ENCODE measurements around the gene LHFPL3. TPM values are rescaled to one million over a fixed set of nuclear protein-coding genes. Genes with fewer than 3 reads are reported as not detected.

LHFPL3 gene
- total and polyA plus RNA-seq, 2 experiments from 2014 or later: 0.24 TPM; not detected in 1

DNA sequence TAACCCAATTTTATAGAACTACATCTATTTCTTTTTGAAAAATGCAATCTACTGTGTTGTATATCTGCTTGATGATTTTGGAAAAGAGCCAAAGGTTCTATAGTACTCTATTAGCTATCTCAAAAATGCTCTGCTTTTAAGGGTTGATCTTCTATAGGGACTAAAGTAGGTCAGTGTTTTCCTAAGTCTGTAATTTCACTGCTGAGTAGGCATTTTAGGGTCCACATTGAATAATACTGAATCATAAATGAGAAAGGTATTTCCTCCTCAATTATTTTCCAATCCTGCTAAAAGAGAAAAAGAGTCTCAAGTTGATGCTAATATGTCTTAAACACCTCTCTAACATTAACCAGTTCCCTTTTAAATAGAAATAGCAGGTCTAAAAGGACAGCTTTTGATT, 244.2 kb downstream of the LHFPL3 start:
- H3K4me1 Mint-ChIP-seq: no peaks in the 10 kb centered on the region
- H3K27ac Mint-ChIP-seq: no peak overlapping the region
- H3K9me3 Mint-ChIP-seq: no peaks in the 10 kb centered on the region
- Histone ChIP-seq H3F3A (replicated peaks; ENCODE audit: low read depth) (no peaks in the 10 kb centered on the region), H3K4me1 (ENCODE audit: insufficient read depth) (no peaks in the 10 kb centered on the region), H2AFZ (no peak overlapping the region), H3K27me3 (ENCODE audit: insufficient read depth) (no peaks in the 10 kb centered on the region), H3K4me2 (no peak overlapping the region), H4K20me1 (replicated peaks; ENCODE audit: insufficient read depth) (no peaks in the 10 kb centered on the region), H3K9me2 (ENCODE audit: insufficient read depth) (peaks cover 10% of the 10 kb centered on the region; the same call in 1 of the 2 replicates), H3K4me3 (no peak overlapping the region), H3K36me3 (ENCODE audit: insufficient read depth) (no peaks in the 10 kb centered on the region), H3K79me2 (replicated peaks; ENCODE audit: insufficient read depth) (no peaks in the 10 kb centered on the region), H3K27ac (ENCODE audit: low read depth) (no peak overlapping the region)
- H3K27me3 Mint-ChIP-seq (ENCODE audit: insufficient read depth, low read depth, poor library complexity): peaks cover 2% of the 10 kb centered on the region
- DNase-seq (ENCODE audit: low spot score) (no peak), ATAC-seq (no peak)
- TF ChIP-seq, protein P1, sequence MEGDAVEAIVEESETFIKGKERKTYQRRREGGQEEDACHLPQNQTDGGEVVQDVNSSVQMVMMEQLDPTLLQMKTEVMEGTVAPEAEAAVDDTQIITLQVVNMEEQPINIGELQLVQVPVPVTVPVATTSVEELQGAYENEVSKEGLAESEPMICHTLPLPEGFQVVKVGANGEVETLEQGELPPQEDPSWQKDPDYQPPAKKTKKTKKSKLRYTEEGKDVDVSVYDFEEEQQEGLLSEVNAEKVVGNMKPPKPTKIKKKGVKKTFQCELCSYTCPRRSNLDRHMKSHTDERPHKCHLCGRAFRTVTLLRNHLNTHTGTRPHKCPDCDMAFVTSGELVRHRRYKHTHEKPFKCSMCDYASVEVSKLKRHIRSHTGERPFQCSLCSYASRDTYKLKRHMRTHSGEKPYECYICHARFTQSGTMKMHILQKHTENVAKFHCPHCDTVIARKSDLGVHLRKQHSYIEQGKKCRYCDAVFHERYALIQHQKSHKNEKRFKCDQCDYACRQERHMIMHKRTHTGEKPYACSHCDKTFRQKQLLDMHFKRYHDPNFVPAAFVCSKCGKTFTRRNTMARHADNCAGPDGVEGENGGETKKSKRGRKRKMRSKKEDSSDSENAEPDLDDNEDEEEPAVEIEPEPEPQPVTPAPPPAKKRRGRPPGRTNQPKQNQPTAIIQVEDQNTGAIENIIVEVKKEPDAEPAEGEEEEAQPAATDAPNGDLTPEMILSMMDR (conservative IDR thresholded peaks at IDR 0.05; ENCODE audit: low read depth in 2 of 2): no peak
- TF ChIP-seq EZH2 (IDR thresholded peaks at IDR 0.05; ENCODE audit: low read depth, unreplicated experiment) (no peak), STAT1 (IDR thresholded peaks at IDR 0.05; ENCODE audit: unreplicated experiment) (no peak), POLR2AphosphoS5 (IDR thresholded peaks at IDR 0.05; ENCODE audit: low read depth) (no peak), ZNF114 (CRISPR knock-in tag; IDR thresholded peaks at IDR 0.05) (no peak), NANOG (IDR thresholded peaks at IDR 0.05; ENCODE audit: borderline replicate concordance) (no peak), REST (IDR thresholded peaks at IDR 0.05; ENCODE audit: unreplicated experiment) (no peak), ZNF331 (CRISPR knock-in tag; IDR thresholded peaks at IDR 0.05; ENCODE audit: low read depth) (no peak), EZH2phosphoT487 (IDR thresholded peaks at IDR 0.05; ENCODE audit: unreplicated experiment) (no peak)
- TF ChIP-seq, protein P2, sequence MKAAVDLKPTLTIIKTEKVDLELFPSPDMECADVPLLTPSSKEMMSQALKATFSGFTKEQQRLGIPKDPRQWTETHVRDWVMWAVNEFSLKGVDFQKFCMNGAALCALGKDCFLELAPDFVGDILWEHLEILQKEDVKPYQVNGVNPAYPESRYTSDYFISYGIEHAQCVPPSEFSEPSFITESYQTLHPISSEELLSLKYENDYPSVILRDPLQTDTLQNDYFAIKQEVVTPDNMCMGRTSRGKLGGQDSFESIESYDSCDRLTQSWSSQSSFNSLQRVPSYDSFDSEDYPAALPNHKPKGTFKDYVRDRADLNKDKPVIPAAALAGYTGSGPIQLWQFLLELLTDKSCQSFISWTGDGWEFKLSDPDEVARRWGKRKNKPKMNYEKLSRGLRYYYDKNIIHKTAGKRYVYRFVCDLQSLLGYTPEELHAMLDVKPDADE (IDR thresholded peaks at IDR 0.05): no peak
- H3K36me3 Mint-ChIP-seq (ENCODE audit: low read depth): no peaks in the 10 kb centered on the region
- H3K4me3 Mint-ChIP-seq: no peak overlapping the region
